HG03135 (cell line): ENCODE data around the gene FTSJ3.

Experiments
- ATAC-seq: cut with Tn5 transposase; IDR thresholded peaks from one replicate; pipeline ENCODE4 v1.9.1; 2021; ENCODE audit warnings: mild to moderate bottlenecking, moderate library complexity; ENCODE audit not compliant: unreplicated experiment

FTSJ3 gene

DNA sequence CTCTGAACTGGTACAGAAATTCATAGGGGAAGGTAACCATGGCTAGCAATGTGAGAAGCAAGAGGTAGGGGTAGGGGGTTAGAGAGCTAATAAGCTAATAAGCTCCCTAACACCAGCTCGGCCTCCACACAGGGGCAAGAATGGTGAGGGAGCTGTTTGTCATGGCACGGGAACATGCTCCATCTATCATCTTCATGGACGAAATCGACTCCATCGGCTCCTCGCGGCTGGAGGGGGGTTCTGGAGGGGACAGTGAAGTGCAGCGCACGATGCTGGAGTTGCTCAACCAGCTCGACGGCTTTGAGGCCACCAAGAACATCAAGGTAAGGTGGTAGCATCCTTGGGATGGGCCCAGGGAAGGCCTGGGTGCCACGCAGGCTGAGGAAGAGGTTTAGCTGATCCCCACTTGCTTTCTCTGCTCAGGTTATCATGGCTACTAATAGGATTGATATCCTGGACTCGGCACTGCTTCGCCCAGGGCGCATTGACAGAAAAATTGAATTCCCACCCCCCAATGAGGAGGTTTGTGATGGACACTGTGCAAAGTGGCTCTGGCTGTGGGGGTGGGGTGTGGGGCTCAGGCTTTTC lies 3.5 kb upstream of the FTSJ3 start:
- ATAC-seq: no peak

DNA sequence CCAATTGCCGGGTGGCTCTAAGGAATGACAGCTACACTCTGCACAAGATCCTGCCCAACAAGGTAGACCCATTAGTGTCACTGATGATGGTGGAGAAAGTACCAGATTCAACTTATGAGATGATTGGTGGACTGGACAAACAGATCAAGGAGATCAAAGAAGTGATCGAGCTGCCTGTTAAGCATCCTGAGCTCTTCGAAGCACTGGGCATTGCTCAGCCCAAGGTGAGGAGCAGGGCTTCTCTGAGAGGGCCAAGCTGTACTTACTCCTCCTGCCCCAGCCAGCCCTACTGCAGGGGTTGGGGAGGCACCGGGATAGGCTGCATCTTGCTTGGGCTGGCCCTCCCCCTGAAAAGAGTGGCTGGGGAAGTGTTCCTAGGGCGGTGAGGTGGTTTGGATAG lies 2.8 kb upstream of the FTSJ3 start:
- ATAC-seq: no peak

DNA sequence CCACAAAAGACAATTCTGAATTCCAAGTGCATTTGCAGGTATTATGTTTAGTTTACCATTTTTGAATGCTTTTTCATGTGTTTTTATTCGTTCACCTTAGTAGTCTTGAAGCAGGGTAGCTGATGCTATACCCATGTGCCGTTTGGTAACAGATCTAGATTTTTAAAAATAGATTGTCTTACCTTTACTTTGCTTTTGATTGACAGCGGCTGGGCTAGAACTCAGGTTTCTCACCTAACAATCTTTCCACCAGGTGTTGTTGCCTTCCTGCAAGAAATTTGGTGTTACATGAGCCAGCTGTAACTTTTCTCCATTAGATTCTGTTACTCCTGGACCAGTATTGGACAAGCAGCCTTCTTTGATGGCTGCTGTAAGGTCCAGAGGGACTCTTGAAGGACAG lies 1.5 kb upstream of the FTSJ3 start:
- no peak for ATAC-seq

DNA sequence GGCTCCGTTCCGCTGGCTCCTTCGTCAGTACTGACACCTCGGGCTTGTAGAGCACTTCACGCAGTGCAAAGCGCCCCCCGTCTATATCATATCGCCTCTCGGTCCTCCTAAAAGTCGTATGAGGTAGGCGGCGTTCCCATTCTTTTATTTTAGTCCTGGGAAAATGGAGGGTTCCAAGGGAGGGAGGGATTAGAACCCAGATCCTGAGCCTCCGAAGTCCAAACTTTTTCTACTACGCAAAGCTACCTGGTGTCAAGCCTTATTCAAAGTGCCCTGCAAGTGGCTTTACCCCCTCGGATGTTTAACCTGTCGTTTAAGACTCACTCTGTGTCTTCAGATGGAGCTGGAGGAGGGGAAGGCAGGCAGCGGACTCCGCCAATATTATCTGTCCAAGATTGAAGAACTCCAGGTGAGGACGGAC lies 348 bp upstream of the FTSJ3 start:
- no peak for ATAC-seq

GRCh38 chr17:63826468-63827001 lies 928 bp downstream of the FTSJ3 start:
- peak; percentile 3 for ATAC-seq

GRCh38 chr17:63824362-63824761 lies 3.1 kb downstream of the FTSJ3 start:
- no peak for ATAC-seq

- no peak for ATAC-seq
Measured at GRCh38 chr17:63823659-63824331, 3.7 kb downstream of the FTSJ3 start.

DNA sequence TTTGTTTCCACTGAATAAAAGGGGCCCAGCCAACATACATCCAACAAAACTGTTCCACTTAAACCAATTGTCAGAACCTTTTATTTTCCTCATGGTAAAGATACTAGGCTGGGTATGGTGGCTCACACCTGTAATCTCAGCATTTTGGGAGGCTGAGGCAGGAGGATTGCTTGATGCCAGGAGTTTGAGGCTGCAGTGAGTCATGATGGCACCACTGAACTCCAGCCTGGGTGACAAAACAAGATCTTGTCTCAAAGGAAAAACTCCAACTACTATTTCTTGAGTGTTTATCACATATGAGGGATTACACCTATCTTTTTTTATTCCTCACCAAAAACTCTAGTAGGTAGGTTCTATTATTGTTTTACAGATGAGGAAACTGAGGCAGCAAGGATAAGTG lies 4.9 kb downstream of the FTSJ3 start:
- no peak for ATAC-seq

- no peak for ATAC-seq
Measured at GRCh38 chr17:63821804-63822203, 5.7 kb downstream of the FTSJ3 start.

DNA sequence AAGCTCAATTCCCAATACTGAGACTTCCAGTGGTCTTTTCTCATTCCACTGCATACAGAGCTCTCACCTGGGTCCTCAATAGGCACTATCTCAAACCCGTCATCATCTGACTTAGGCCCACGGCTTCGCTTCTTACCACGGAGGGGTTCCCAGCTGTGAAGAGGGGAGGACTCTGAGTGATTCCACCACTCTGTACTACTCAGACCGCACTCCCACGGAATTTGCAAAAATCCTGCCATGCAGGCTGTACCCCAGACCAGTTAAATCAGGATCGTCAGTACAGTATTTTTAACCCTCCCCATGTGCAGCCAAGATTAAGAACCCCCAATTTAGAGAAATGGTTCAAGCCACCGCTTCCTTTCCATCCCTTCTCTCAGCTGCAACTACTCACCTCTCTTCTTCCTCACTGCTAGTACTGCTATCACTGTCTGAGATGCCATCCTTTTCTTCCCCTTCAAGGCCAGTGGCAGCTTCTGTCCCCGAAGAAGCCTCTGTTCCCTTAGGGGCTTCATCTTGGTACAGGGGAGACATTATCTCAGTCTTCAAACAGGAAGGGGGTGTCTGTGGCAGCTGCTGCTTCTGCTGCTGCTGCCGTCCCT lies 6.4 kb downstream of the FTSJ3 start:
- no peak for ATAC-seq

GRCh38 chr17:63819585-63820537 lies 7.6 kb downstream of the FTSJ3 start:
- ATAC-seq: no peak

GRCh38 chr17:63819131-63819530 lies 8.3 kb downstream of the FTSJ3 start:
- ATAC-seq: no peak

DNA sequence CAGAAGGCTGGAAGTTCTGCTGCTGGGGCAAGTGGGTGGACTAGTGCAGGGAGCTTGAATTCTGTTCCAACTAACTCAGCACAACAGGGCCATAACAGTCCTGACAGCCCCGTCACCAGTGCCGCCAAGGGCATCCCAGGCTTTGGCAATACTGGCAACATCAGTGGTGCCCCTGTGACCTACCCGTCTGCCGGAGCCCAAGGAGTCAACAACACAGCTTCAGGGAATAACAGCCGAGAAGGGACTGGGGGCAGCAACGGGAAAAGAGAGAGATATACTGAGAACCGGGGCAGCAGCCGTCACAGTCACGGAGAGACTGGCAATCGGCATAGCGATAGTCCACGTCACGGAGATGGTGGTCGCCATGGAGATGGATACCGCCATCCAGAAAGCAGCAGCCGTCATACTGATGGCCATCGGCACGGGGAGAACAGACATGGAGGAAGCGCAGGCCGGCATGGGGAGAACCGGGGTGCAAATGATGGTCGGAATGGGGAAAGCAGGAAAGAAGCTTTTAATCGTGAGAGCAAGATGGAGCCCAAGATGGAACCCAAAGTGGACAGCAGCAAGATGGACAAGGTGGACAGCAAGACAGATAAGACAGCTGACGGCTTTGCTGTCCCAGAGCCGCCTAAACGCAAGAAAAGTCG lies 9.6 kb downstream of the FTSJ3 start:
- no peak for ATAC-seq

DNA sequence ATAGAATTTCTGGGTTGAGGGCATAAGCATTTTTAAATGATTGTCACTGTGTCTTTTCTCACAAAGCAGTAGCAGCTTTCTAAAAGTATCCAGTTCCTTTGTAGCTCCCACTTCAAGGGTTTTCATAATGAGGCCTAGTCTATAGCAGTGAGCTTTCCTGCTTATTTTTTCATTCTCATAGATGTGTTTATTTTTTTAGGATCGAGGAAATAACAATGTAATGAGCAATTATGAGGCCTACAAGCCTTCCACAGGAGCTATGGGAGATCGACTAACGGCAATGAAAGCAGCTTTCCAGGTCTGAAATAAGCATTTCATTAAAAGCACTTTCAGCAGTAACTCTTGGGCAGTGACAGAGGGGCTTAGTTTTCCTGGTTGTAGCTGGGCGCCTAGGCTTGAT lies 10.8 kb downstream of the FTSJ3 start:
- no peak for ATAC-seq

DNA sequence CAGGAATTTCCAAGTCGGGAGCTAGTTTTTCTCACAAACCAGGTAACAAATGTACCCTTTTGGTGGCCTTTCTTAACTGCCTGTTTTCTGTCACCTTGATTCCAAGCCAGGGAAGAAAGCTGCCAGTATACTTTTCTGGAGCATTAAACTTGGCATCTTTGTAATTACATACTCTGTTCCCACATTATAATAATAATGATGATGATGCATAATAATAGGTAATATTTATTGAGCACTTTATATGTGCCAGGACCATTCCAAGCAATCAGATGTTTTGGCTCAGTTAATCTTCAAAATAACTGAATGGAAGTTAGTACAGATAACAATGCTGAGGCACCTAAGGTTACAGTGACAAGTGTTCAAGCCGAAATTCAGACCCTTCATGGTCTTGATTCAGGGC lies 11.3 kb downstream of the FTSJ3 start:
- ATAC-seq: no peak

- no peak for ATAC-seq
Measured at GRCh38 chr17:63809970-63810369, 17.5 kb downstream of the FTSJ3 start.

DNA sequence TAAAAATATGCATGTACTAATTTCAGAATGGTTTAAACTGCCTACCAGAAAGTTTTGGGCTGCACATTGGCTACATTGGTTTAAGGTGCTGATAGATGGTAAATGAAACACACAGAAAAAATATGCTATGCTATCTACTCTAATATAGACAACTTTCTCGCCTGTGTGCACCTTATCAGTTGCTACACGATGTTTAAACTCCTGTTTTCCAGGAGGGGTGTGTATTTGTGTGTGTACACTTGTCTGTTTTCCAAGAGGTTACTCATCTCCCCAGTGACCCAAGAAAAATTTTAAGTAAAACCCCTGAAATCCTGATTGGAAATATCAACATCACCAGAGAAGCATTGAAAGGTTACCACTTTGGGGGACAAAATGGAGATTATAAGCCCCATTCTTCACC lies 21.9 kb downstream of the FTSJ3 start:
- ATAC-seq: no peak

DNA sequence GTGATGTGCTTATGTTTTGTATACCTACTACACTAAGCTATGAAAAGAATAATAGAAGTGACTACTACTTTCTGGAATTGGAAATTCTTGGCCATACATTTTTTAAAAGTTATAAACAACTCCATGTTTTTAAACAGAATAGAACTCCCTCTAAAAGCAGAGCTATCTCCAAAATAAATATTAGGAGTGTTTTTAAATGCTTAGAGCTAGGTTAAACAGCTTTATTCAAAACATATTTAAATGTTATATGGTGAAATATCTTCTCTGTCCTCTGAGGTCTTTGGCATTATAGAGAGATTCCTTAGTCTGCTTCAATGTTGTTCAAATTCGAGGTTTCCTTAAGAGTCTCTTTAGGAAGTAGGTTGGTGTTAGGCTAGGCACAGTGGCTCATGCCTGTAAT lies 23.1 kb downstream of the FTSJ3 start:
- ATAC-seq: no peak

GRCh38 chr17:63800783-63801182 lies 26.7 kb downstream of the FTSJ3 start:
- ATAC-seq: no peak

DNA sequence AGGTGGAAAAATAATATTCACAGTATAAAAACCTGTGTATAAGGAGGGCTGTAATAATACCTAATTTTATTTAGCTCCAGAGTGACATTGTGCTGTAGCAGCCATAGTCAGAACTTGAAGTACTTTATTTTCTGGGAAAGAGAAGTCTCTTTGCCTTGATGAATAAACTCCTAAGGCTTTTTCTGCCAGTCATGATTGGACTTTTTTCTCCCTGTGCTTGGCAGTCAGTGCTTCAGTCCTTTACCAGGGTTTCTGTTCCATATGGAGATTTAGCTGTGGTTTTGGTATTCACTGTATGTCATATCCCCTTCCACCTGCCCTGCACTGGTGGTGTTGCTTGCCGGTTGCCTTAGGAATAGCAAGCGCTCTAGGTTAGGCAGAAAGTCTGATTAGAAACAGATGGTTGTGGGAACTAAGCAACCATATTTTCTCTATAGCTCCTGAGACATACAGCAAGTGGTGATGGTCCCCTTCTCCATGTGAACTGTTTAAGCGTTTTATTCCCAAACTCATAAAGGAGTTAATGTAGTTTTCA lies 28.8 kb downstream of the FTSJ3 start:
- ATAC-seq: no peak
